ENCODE data around the gene COPS7A.

GRCh38 chr12:6772331-6772695, 48.5 kb downstream of the COPS7A start, which contains the start of gene LAG3:
- no peak for TF ChIP-seq CTCF (IDR thresholded peaks at IDR 0.05 in 8 of 11, conservative IDR thresholded peaks at IDR 0.05 in 3 of 11)
- peak in 2 of 3 donors; percentile 21 to 38 for TF ChIP-seq POLR2AphosphoS5 (IDR thresholded peaks at IDR 0.05)
- no peak for TF ChIP-seq POLR2A (IDR thresholded peaks at IDR 0.05)

Measured in spleen (tissue), 7 donors.